NCI-H345 (cell line): ENCODE results near the gene NBEAL2.

Experiments used
- DNase-seq: peaks from one replicate; lab custom pipeline; 2025; lab: John Stamatoyannopoulos, UW

The NBEAL2 gene

GRCh38 chr3:47042231-47042791 is 62.8 kb downstream of the NBEAL2 start:
- no peak for DNase-seq

- no peak for DNase-seq
Observed at GRCh38 chr3:47047069-47047468, 67.6 kb downstream of the NBEAL2 start.

- no peak for DNase-seq
Observed at GRCh38 chr3:47047673-47048072, 68.2 kb downstream of the NBEAL2 start.

GRCh38 chr3:47054412-47054811 is 74.9 kb downstream of the NBEAL2 start:
- no peak for DNase-seq

GRCh38 chr3:47056705-47057104 is 77.2 kb downstream of the NBEAL2 start:
- no peak for DNase-seq

- DNase-seq = no peak
Observed at GRCh38 chr3:47057212-47057671, 77.8 kb downstream of the NBEAL2 start.
